B cell (primary cell): Measurements from ENCODE around the gene ACOX3.

Source experiments
- CTCF ChIP-seq: fragments of 200-600 bp; IDR thresholded peaks from one replicate; pipeline ENCODE4 v1.8.0; 2022; ENCODE audit warnings: antibody characterized with exemption, mild to moderate bottlenecking
- EZH2 ChIP-seq: IDR thresholded peaks from 2 replicates; pipeline ENCODE4 v1.6.1; 2012; ENCODE audit warnings: borderline replicate concordance, low read depth, mild to moderate bottlenecking, moderate library complexity, low read length; ENCODE audit not compliant: insufficient read depth, poor library complexity, severe bottlenecking

GRCh38 chr4:8380511-8381415, 59.8 kb downstream of the ACOX3 start:
- TF ChIP-seq CTCF (no peak), EZH2 (no peak)
